H1 (cell line): ENCODE measurements around the gene SYNDIG1. TPM values are rescaled to one million over a fixed set of nuclear protein-coding genes. Genes with fewer than 3 reads are reported as not detected.

Experiments
- CTCF ChIA-PET: fragments of 300-600 bp; sonication (Branson Sonifier 250); formaldehyde crosslinking; loops from one replicate; lab custom pipeline; 2021; ENCODE audit not compliant: partially characterized antibody; lab: Charles Lee
- POLR2A ChIA-PET: fragments of 300-600 bp; sonication (Branson Sonifier 250); formaldehyde crosslinking; loops from one replicate; lab custom pipeline; 2021; ENCODE audit warnings: inconsistent platforms; ENCODE audit not compliant: partially characterized antibody; lab: Charles Lee
- DNase-seq, 2 experiments: peaks; one replicate each; pipeline versions ENCODE4 v3.0.0 to v3.0.0-alpha.2; 2010 to 2022; ENCODE audit warnings: low spot score in 2 of 2, low read depth in 1 of 2, mixed read lengths in 1 of 2
- FAIRE-seq: peaks from 2 replicates; lab custom pipeline; 2011; peaks lifted over from hg19 to GRCh38; lab: Jason Lieb, UNC
- H2AFZ ChIP-seq: 2 replicates; pipeline ENCODE4 v1.8.1; 2012; ENCODE audit warnings: low read length, inconsistent platforms
- H2AK5ac ChIP-seq: 2 replicates; pipeline ENCODE4 v1.6.1; 2013; ENCODE audit warnings: low read depth, low read length
- H2BK120ac ChIP-seq: replicated peaks from 2 replicates; pipeline ENCODE3; 2013; ENCODE audit warnings: low read depth, low read length, inconsistent platforms
- H2BK12ac ChIP-seq: 2 replicates; pipeline ENCODE4 v1.6.1; 2013; ENCODE audit warnings: low read depth, low read length
- H2BK15ac ChIP-seq: 2 replicates; pipeline ENCODE4 v1.6.1; 2013; ENCODE audit warnings: low read length
- H2BK20ac ChIP-seq: 2 replicates; pipeline ENCODE4 v1.6.1; 2013; ENCODE audit warnings: low read length
- H2BK5ac ChIP-seq: 2 replicates; pipeline ENCODE4 v1.6.1; 2013; ENCODE audit warnings: low read depth, low read length
- H3K14ac ChIP-seq: 2 replicates; pipeline ENCODE4 v1.6.1; 2013; ENCODE audit warnings: inconsistent platforms; ENCODE audit not compliant: insufficient read length
- H3K18ac ChIP-seq: 2 replicates; pipeline ENCODE4 v1.6.1; 2013; ENCODE audit warnings: low read length; ENCODE audit errors: extremely low read depth
- H3K23ac ChIP-seq: 2 replicates; pipeline ENCODE4 v1.6.1; 2013; ENCODE audit warnings: inconsistent platforms; ENCODE audit not compliant: insufficient read length
- H3K23me2 ChIP-seq: 2 replicates; pipeline ENCODE4 v1.6.1; 2013; ENCODE audit warnings: low read depth, low read length
- H3K27ac ChIP-seq: 2 replicates; pipeline ENCODE4 v1.6.1; 2011; ENCODE audit warnings: low read depth, low read length, inconsistent platforms
- H3K27me3 ChIP-seq, 4 experiments: replicated peaks in 1 of 4; 1 replicate in 1 of 4; 2 replicates in 3 of 4; pipeline versions ENCODE4 v1.6.1 to v1.8.1; 2011 to 2013; ENCODE audit warnings: low read length in 3 of 4, mild to moderate bottlenecking in 3 of 4, inconsistent platforms in 2 of 4, mixed read lengths in 2 of 4, moderate library complexity in 1 of 4; ENCODE audit not compliant: control insufficient read depth in 3 of 4, insufficient read depth in 3 of 4; ENCODE audit errors: extremely low read depth in 1 of 4
- H3K36me3 ChIP-seq, 4 experiments: 2 replicates each; pipeline versions ENCODE4 v1.6.1 to v1.8.1; 2011 to 2013; ENCODE audit warnings: mild to moderate bottlenecking in 4 of 4, low read length in 3 of 4, moderate library complexity in 2 of 4, control low read depth in 1 of 4, inconsistent platforms in 1 of 4; ENCODE audit not compliant: insufficient read depth in 4 of 4, control insufficient read depth in 2 of 4
- H3K4ac ChIP-seq: replicated peaks from 2 replicates; pipeline ENCODE3; 2013; ENCODE audit warnings: low read length, low read depth, mixed read lengths, inconsistent platforms; ENCODE audit not compliant: insufficient read length
- H3K4me1 ChIP-seq, 4 experiments: replicated peaks in 1 of 4; 1 replicate in 1 of 4; 2 replicates in 3 of 4; pipeline versions ENCODE4 v1.6.1 to v1.8.1; 2011 to 2013; ENCODE audit warnings: low read length in 3 of 4, inconsistent platforms in 2 of 4, mixed read lengths in 1 of 4; ENCODE audit not compliant: insufficient read depth in 4 of 4, control insufficient read depth in 3 of 4
- H3K4me2 ChIP-seq, 2 experiments: 2 replicates each; pipeline versions ENCODE4 v1.6.1 to v1.8.1; 2011 to 2013; ENCODE audit warnings: low read depth in 2 of 2, low read length in 2 of 2, control low read depth in 1 of 2, inconsistent platforms in 1 of 2, mild to moderate bottlenecking in 1 of 2; ENCODE audit not compliant: insufficient read depth in 1 of 2
- H3K4me3 ChIP-seq, 4 experiments: fragments of 200-600, 300-600 bp in 1 of 4; sonication (generic), shearing (Covaris generic), sonication (Bioruptor Twin) in 1 of 4; 2 replicates each; pipeline versions ENCODE4 v1.5.1 to v1.8.1; 2011 to 2016; ENCODE audit warnings: low read length in 4 of 4, low read depth in 3 of 4, control low read depth in 2 of 4, inconsistent platforms in 2 of 4, mild to moderate bottlenecking in 2 of 4, mixed read lengths in 1 of 4, moderate library complexity in 1 of 4; ENCODE audit not compliant: insufficient read depth in 2 of 4; ENCODE audit errors: extremely low read depth in 1 of 4
- H3K56ac ChIP-seq: replicated peaks from 2 replicates; pipeline ENCODE3; 2013; ENCODE audit warnings: low read depth, mild to moderate bottlenecking, mixed read lengths, low read length, inconsistent platforms; ENCODE audit not compliant: insufficient read length
- H3K79me1 ChIP-seq: 2 replicates; pipeline ENCODE4 v1.6.1; 2013; ENCODE audit warnings: low read depth, low read length, control low read depth
- H3K79me2 ChIP-seq, 2 experiments: 2 replicates each; pipeline versions ENCODE4 v1.6.1 to v1.8.1; 2012 to 2013; ENCODE audit warnings: low read length in 2 of 2, mild to moderate bottlenecking in 2 of 2, inconsistent platforms in 1 of 2; ENCODE audit not compliant: insufficient read depth in 2 of 2, control insufficient read depth in 1 of 2
- H3K9ac ChIP-seq, 4 experiments: replicated peaks in 1 of 4; 1 replicate in 1 of 4; 2 replicates in 3 of 4; pipeline versions ENCODE4 v1.6.1 to v1.8.1; 2011 to 2013; ENCODE audit warnings: low read depth in 3 of 4, low read length in 3 of 4, control low read depth in 2 of 4, mild to moderate bottlenecking in 2 of 4, moderate library complexity in 2 of 4, inconsistent platforms in 1 of 4; ENCODE audit errors: extremely low read depth in 1 of 4
- H3K9me3 ChIP-seq, 2 experiments: 2 replicates each; pipeline versions ENCODE4 v1.6.1 to v1.8.1; 2012 to 2013; ENCODE audit warnings: mild to moderate bottlenecking in 2 of 2, moderate library complexity in 2 of 2, control low read depth in 1 of 2, inconsistent platforms in 1 of 2, low read depth in 1 of 2, low read length in 1 of 2, mixed read lengths in 1 of 2; ENCODE audit not compliant: insufficient read depth in 2 of 2
- H4K20me1 ChIP-seq, 2 experiments: replicated peaks in 1 of 2; 2 replicates each; pipeline versions ENCODE3 to v1.8.1; 2011 to 2013; ENCODE audit warnings: inconsistent platforms in 2 of 2, low read length in 2 of 2, mild to moderate bottlenecking in 1 of 2; ENCODE audit not compliant: insufficient read depth in 2 of 2, control insufficient read depth in 1 of 2
- H4K5ac ChIP-seq: 2 replicates; pipeline ENCODE4 v1.6.1; 2013; ENCODE audit warnings: low read length, low read depth, mixed read lengths, inconsistent platforms; ENCODE audit not compliant: insufficient read length
- H4K8ac ChIP-seq: 2 replicates; pipeline ENCODE4 v1.8.0; 2013; ENCODE audit warnings: mild to moderate bottlenecking, moderate library complexity, low read length, inconsistent platforms; ENCODE audit not compliant: insufficient read depth; ENCODE audit errors: extremely low read depth
- H4K91ac ChIP-seq: replicated peaks from 2 replicates; pipeline ENCODE3; 2013; ENCODE audit warnings: low read length, mixed read lengths, inconsistent platforms; ENCODE audit not compliant: insufficient read length
- FOSL1 ChIP-seq: IDR thresholded peaks from 2 replicates; pipeline ENCODE4 v1.6.1; 2011; ENCODE audit warnings: mild to moderate bottlenecking, low read depth, low read length, moderate library complexity; ENCODE audit not compliant: insufficient read depth
- WGBS, 2 experiments: shearing (Covaris generic) in 1 of 2; methylation state at CpG; one replicate each; pipeline versions ENCODE4 v1.1.6 to v1.1.7; 2013 to 2015; ENCODE audit warnings: low lambda C conversion rate in 2 of 2, mixed read lengths in 2 of 2, inconsistent platforms in 1 of 2, low coverage in 1 of 2, missing lambda C conversion rate in 1 of 2; ENCODE audit not compliant: insufficient replicate concordance in 2 of 2, insufficient coverage in 1 of 2, insufficient read length in 1 of 2; ENCODE audit errors: extremely low coverage in 1 of 2, missing lambda C conversion rate in 1 of 2; 5-methylcytosine and 5-hydroxymethylcytosine counted together
- polyA plus RNA-seq, 7 experiments: library from polyadenylated mRNA; depleted of rRNA in 3 of 7; stranded (reverse) in 5 of 7; unstranded in 2 of 7; fragments of >200 nt in 5 of 7; fragments of 200-250 nt in 2 of 7; gene quantifications; 1 replicate in 5 of 7; 2 replicates in 1 of 7; 4 replicates in 1 of 7; pipeline versions ENCODE4 v1.2.1 to v1.2.3, GENCODE V29; 2011 to 2013; ENCODE audit warnings: missing spikeins in 2 of 7, mixed read lengths in 2 of 7
- total RNA-seq: library from RNA; stranded (reverse); fragmentation: NEBNext Ultra II Directional; extraction: Animal tissue kit (Norgen Biotek cat#: 25700); gene quantifications from 2 replicates; pipeline ENCODE4 v1.2.1, GENCODE V29; 2021

The SYNDIG1 gene
- total and polyA plus RNA-seq, 2 of the 8 experiments (the other 6 are each of a cell fraction or from before 2014, with no cell fraction given), result 6.5 to 7.8 TPM

- no peak overlapping the region for H2BK20ac ChIP-seq
- ChIA-PET POLR2A (no interaction called here), CTCF (no interaction called here)
- no peak overlapping the region for H3K9ac ChIP-seq
- H3K4me1 ChIP-seq, result peaks cover 5 to 14% (median 11%) of the 10 kb centered on the region in 4 experiments
- no peaks in the 10 kb centered on the region for H3K9me3 ChIP-seq
- 0 out of 2 replicates have a peak overlapping the region, but pooled peaks have one; percentile 73 for H2BK15ac ChIP-seq
- H3K27me3 ChIP-seq, result no peaks in the 10 kb centered on the region
- DNase-seq, result peak in 1 of 2 experiments; percentile 24
- H4K91ac ChIP-seq, result no peak overlapping the region
- H3K36me3 ChIP-seq, result no peaks in the 10 kb centered on the region
- no peak overlapping the region for H2AFZ ChIP-seq
- no peak overlapping the region for H3K18ac ChIP-seq
- H3K4me3 ChIP-seq, result no peak overlapping the region
- H4K20me1 ChIP-seq, result no peaks in the 10 kb centered on the region
- no peak for FAIRE-seq
- TF ChIP-seq FOSL1, result no peak
- no peak overlapping the region for H3K4ac ChIP-seq
- 93% methylated on average over 10 of the region's 10 CpGs; no CpG with 5 or more reads in 1 of the 2 experiments for WGBS, 2 experiments
- no peak overlapping the region for H2BK120ac ChIP-seq
- no peak overlapping the region for H3K23ac ChIP-seq
- H4K5ac ChIP-seq, result no peak overlapping the region
- H3K4me2 ChIP-seq, result no peak overlapping the region
- no peak overlapping the region for H2AK5ac ChIP-seq
- H3K79me1 ChIP-seq, result no peaks in the 10 kb centered on the region
- no peak overlapping the region for H3K14ac ChIP-seq
- 0 out of 2 replicates have a peak overlapping the region, but pooled peaks have one; percentile 8 for H2BK5ac ChIP-seq
- no peaks in the 10 kb centered on the region for H3K79me2 ChIP-seq
- H3K23me2 ChIP-seq, result no peaks in the 10 kb centered on the region
- no peak overlapping the region for H3K27ac ChIP-seq
- H2BK12ac ChIP-seq, result peak overlapping the region; percentile 35; the same call in 1 of the 2 replicates
- H3K56ac ChIP-seq, result no peak overlapping the region
- H4K8ac ChIP-seq, result no peak overlapping the region
Measured at GRCh38 chr20:24633521-24633920, 164.1 kb downstream of the SYNDIG1 start.
